HG02852 (cell line): Measurements from ENCODE around the gene DYNLL1.
"Not testable (repeated sequence)": the region's sequence is repeated elsewhere in the genome, so short reads cannot be mapped to it uniquely, and the experiment has no call there.

Experiments
- ATAC-seq: cut with Tn5 transposase; IDR thresholded peaks from one replicate; pipeline ENCODE4 v1.9.1; 2021; ENCODE audit warnings: mild to moderate bottlenecking, moderate library complexity; ENCODE audit not compliant: unreplicated experiment

DYNLL1 gene

DNA sequence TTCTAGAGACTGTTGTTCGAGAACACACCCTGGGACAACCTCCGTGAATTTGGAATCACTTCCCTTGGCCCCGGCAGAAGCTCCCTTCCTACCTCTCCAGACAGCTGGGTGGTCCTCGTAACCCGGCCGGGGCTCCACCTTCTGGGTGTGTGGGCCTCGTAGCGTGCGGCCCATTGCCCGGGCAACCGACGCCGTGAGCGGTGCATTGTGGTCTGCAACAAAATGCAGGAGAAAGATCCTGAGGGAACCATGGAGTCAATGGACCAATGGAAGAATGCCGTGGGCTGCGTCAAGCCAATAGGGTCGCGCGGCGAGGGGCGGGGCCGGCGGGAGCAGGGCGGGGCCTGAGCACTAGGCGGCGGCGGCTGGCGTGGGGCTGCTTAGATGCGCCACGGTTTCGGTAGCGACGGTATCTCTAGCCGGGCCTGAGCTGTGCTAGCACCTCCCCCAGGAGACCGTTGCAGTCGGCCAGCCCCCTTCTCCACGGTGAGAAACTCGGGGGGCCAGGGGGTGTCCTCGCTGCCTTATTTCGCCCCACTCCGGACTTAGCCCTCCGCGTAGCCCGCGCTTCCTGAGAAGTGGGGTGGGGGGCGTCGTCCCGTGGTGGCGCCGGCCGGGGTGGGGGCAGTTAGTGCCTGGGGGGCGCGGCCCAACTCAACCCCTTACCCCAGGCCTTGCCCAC lies at the start of gene DYNLL1:
Gene DYNLL1 (plus strand): TSS at position 383 of the 682 bp plus-strand sequence. CDS start 309 bp downstream, outside the sequence.
- ATAC-seq, result peak; percentile 94

DNA sequence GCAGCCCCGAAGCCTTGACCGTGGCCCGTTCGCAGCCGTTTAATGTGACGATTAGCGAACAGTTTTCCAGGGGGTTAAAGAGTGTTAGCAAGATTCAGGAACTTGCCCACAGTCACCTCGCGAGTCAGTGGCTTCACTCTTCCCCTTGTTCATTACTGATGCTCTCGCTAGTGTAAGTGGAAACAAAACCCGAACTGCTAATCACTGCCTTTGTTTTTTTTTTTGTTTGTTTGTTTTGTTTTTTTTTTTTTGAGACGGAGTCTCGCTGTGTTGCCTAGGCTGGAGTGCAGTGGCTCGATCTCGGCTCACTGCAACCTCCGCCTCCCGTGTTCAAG lies 49.1 kb upstream of the DYNLL1 start:
- not testable (repeated sequence) for ATAC-seq

GRCh38 chr12:120447992-120448391 lies 47.9 kb upstream of the DYNLL1 start:
- no peak for ATAC-seq

- ATAC-seq, result not testable (repeated sequence)
These were observed 43.4 kb upstream of the DYNLL1 start for GRCh38 chr12:120452524-120452923.

GRCh38 chr12:120453060-120453750 lies 42.7 kb upstream of the DYNLL1 start:
- no peak for ATAC-seq

DNA sequence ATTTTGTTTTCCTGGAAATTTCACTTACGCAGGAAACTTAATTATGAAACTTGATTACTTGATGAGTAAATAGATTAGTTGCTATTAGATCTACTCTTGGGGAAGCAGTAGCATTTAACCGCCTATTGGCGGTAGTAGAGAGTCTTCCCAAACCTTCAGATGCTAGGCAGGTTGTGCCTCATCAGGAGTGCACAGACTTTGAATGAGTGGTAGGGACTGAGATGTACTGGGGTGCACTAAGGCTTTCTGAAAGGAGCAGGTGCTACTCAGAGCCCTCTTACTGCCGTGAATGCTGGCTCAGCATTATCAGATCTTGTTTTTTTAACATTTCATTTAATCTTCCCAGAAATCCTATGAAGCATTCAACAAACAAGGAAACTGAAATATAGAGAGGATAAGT lies 41.9 kb upstream of the DYNLL1 start:
- no peak for ATAC-seq

DNA sequence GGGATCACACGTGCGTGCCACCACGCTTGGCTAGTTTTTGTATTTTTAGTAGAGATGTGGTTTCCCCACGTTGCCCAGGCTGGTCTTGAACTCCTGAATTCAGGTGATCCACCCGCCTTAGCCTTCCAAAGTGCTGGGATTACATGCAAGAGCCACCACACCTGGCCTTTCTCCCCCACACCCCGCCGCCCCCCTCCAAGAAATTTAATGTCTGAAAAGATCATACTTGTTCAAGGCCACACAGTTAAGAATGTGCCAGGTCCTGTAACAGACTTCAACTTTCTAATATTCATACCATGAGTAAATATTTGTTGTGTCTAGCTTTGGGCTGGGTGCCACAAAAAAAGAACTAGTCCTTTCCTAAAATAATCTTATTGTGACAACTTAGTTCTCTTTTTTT lies 40.6 kb upstream of the DYNLL1 start:
- ATAC-seq, result no peak

DNA sequence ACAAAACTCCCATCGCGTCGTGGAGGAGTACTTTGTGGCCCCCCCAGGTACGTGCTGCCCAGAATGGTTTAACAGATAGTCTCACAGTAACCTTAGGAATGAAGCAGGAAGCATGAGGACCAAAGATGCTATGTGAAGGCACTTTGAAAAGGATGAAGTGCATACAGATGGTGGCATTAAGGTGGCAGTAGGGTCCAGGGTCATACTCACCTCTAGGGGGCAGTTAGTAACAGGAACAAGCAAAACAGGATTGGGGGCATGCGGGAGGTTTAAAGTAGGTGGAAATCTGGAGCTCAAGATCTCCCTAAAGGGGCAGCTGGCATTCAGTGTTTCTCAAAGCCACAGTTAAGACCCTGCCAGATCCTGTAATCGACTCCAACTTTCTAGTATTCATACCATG lies 38.8 kb upstream of the DYNLL1 start:
- ATAC-seq, result no peak

- ATAC-seq, result no peak
These were observed 35.8 kb upstream of the DYNLL1 start for GRCh38 chr12:120460157-120460556.

DNA sequence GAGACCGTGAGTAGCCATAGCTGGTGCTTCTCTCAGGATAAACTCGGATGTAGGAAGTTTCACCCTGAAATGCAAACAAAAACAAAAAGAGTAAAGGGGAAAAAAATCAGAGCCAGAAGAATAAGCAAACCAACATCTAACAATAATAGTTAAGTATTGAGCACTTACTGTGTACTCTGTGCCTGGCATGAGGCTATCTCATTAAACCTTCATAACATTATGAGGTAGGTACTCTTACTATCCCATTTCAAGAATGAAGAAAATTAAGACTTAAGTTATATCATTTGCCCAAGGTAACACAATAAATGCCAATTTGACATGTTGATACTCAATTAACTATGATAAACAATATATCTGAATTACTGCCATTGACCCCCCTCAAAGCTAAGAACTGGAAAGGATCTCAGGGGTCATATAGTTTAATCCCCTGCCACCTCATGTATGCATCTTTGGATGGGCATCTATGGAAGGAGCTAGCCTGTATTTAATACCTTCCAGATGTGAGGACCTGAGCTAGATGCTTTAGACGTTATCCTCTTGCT lies 33.7 kb upstream of the DYNLL1 start:
- ATAC-seq, result no peak

DNA sequence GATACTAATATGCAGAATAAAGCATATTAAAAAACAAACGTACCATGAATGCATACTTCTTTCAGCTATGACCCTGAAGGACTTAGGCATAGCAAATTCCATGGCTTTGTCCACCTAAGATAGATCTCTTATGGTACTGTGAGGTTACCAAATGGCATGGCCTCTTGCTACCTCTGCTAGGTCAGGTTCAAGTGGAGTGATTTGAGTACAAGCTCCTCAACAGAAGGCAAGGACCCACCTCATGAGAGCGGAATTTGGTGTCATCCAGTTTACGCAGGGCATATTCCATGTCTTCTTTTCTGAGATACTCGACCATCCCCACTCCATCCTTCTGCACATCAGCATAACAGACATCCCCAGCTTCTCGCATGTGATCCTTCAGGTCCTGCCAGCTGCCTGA lies 32.2 kb upstream of the DYNLL1 start:
- no peak for ATAC-seq

DNA sequence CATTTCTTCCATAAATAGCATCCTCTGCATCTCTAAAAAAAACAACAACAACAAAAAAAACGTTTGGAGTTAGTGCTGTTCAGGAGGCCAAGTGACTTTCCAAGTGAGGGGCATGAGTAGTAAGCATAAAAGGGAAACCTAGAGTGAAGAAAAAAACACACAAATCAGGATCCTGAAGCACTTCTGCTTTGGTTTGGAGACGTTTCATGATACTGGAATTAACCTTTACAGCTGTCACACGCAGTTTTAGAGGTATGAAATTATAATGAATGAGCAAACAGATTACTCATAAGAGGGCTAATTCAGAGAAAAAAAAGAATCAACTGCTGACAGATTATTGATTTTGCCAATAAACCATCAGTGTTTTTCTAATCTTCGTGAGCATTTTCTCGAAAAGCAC lies 30.2 kb upstream of the DYNLL1 start:
- no peak for ATAC-seq

DNA sequence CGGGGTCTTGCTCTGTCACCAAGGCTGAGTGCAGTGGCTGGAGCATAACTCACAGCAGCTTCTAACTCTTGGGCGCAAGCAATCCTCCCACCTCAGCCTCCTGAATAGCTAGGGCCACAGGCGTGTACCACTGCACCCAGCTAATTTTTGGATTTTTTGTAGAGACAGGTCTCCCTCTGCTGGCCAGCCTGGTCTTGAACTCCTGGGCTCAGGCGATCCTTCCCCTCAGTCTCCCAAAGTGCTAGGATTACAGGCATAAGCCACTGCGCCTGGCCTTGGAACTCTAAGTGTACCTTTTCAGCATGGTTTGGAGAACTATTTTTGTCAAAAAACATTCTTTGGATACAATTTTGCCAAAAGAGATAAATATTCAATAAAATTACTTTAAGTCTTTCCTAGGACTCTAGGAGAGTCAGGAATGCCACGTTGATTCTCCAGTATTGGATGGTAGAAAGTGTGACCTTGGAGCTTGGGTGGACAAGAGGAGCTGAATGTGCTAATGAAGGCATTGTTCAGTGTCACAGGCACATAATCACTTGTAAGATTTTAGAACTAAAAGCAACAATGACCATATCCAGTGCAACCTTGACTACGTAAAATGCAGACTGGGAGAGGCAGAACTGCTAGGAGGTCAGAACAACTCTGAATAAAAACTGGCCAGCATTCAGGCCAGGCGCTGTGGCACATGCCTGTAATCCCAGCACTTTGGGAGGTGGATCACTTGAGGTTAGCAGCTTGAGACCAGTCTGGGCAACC lies 29.2 kb upstream of the DYNLL1 start:
- ATAC-seq, result no peak

DNA sequence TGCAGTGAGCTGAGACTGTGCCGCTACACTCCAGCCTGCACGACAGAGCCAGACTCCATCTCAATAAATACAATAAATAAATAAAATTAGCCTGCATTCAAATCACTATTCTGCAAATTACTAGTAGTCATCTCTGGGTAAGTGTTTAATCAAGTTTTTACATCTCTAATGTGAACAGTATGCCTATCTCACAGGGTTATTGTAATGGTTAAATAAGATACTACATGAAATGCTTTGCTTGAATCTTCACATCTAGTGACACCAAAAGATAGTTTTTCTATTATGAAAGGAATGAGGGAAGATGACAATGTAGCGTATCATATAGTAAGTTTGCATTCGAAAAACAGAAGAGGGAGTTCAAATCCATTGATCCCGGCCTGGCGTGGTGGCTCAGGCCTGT lies 28.5 kb upstream of the DYNLL1 start:
- ATAC-seq, result no peak

DNA sequence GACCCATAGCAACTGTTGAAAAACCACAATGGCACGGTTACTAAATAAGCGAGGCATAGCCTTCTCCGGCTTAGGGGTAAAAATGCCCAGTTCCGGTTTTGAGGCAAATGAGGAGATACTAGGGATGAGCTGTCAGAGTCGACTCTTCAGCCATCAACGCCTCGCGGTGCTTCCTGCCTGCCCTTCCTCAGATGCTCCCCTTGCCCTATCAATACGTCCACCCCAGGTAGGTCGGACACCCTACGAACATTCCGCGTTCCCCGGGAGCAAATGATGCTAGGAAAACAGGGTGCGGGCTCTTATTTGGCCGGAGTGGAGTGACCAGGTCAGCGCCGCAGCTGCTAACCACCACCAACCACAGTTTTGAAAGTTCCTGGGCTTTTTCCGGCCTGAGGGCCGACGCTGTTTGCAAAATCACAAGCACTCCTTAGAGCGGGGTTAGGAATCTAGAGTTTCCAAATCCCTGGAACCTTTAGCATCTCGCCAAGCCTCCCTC lies 27.5 kb upstream of the DYNLL1 start:
- no peak for ATAC-seq

- peak; percentile 32 for ATAC-seq
These were observed 27.0 kb upstream of the DYNLL1 start for GRCh38 chr12:120468821-120469449.

GRCh38 chr12:120469450-120470149 lies 26.3 kb upstream of the DYNLL1 start, which contains the start of gene SRSF9:
TSS of gene SRSF9 (minus strand) at chr12:120469748. CDS start at chr12:120469609, 139 bp downstream.
- peak; percentile 88 for ATAC-seq

- ATAC-seq, result peak; percentile 27
These were observed 25.6 kb upstream of the DYNLL1 start for GRCh38 chr12:120470150-120470784.

- no peak for ATAC-seq
These were observed 23.4 kb upstream of the DYNLL1 start for GRCh38 chr12:120472521-120472920.
